NB4 (cell line): ENCODE data around the gene TRAT1.

Source experiments
- DNase-seq: peaks from one replicate; pipeline ENCODE4 v3.0.0; 2010; ENCODE audit warnings: low read depth
- H3K4me3 ChIP-seq: one replicate; pipeline ENCODE4 v1.5.1; 2011; ENCODE audit warnings: mild to moderate bottlenecking, low read depth, low read length, moderate library complexity
- CTCF ChIP-seq: IDR thresholded peaks from one replicate; pipeline ENCODE4 v1.5.1; 2012; ENCODE audit warnings: low read depth, low read length
- MAX ChIP-seq: IDR thresholded peaks from 2 replicates; pipeline ENCODE4 v1.6.1; 2011; ENCODE audit warnings: low read depth, low read length
- MYC ChIP-seq: IDR thresholded peaks from 2 replicates; pipeline ENCODE4 v1.6.1; 2011; ENCODE audit warnings: low read depth, low read length
- POLR2A ChIP-seq: IDR thresholded peaks from 2 replicates; pipeline ENCODE4 v1.6.1; 2011; ENCODE audit warnings: mild to moderate bottlenecking; ENCODE audit not compliant: insufficient read length; ENCODE audit errors: extremely low read depth

TRAT1 gene

GRCh38 chr3:108862865-108863798, 40.5 kb downstream of the TRAT1 start:
- no peak for DNase-seq
- no peak overlapping the region for H3K4me3 ChIP-seq
- TF ChIP-seq CTCF = no peak
- TF ChIP-seq MYC = no peak

GRCh38 chr3:108863799-108864135, 41.2 kb downstream of the TRAT1 start:
- TF ChIP-seq MAX = no peak
- TF ChIP-seq CTCF = no peak
- no peak for DNase-seq
- no peak overlapping the region for H3K4me3 ChIP-seq

- no peak for TF ChIP-seq CTCF
- TF ChIP-seq POLR2A = no peak
- no peak for TF ChIP-seq MYC
- no peak for TF ChIP-seq MAX
- H3K4me3 ChIP-seq = no peak overlapping the region
- no peak for DNase-seq
These were observed 55.3 kb downstream of the TRAT1 start for GRCh38 chr3:108877901-108878300.

- H3K4me3 ChIP-seq = no peak overlapping the region
- TF ChIP-seq CTCF (no peak), POLR2A (no peak), MYC (no peak), MAX (no peak)
- DNase-seq = no peak
These were observed 57.3 kb downstream of the TRAT1 start for GRCh38 chr3:108879915-108880314.

- no peak for DNase-seq
- TF ChIP-seq POLR2A (no peak), MAX (no peak), CTCF (no peak), MYC (no peak)
- H3K4me3 ChIP-seq = no peak overlapping the region
These were observed 60.2 kb downstream of the TRAT1 start for GRCh38 chr3:108882762-108883161.

GRCh38 chr3:108883373-108883772, 60.8 kb downstream of the TRAT1 start:
- TF ChIP-seq CTCF (no peak), MYC (no peak), POLR2A (no peak), MAX (no peak)
- no peak for DNase-seq
- H3K4me3 ChIP-seq = no peak overlapping the region
